Fibroblast of lung (primary cell): ENCODE measurements around the gene DCBLD2.

Experiments used
- CTCF ChIP-seq, 2 donors: IDR thresholded peaks in 1 of 2; conservative IDR thresholded peaks in 1 of 2; 1 replicate in 1 of 2; 2 replicates in 1 of 2; pipeline ENCODE4 v1.5.1; 2011 to 2012; ENCODE audit warnings: low read length in 2 of 2, control low read depth in 1 of 2, inconsistent platforms in 1 of 2, low read depth in 1 of 2, mild to moderate bottlenecking in 1 of 2
- EZH2 ChIP-seq: IDR thresholded peaks from 2 replicates; pipeline ENCODE4 v1.5.1; 2012; ENCODE audit warnings: low read length, control low read depth, mild to moderate bottlenecking; ENCODE audit errors: missing control alignments

GRCh38 chr3:98778852-98779413 is 122.6 kb downstream of the DCBLD2 start:
- no peak for TF ChIP-seq CTCF (conservative IDR thresholded peaks at IDR 0.05 in 1 of 2, IDR thresholded peaks at IDR 0.05 in 1 of 2; ENCODE audit: low read depth in 1 of 2, low read length in 2 of 2)
- no peak for TF ChIP-seq EZH2
